Fibroblast of mammary gland (primary cell): ENCODE results near the gene ERCC6L2.

ENCODE experiments used
- DNase-seq: peaks from one replicate; pipeline ENCODE4 v3.0.0-alpha.2; 2010; ENCODE audit warnings: low read depth
- H3K4me3 ChIP-seq: 2 replicates; pipeline ENCODE4 v1.5.1; 2011; ENCODE audit warnings: low read depth, mild to moderate bottlenecking, low read length, moderate library complexity; ENCODE audit not compliant: control insufficient read depth
- TF ChIP-seq, protein P1 (sequence below): conservative IDR thresholded peaks from 2 replicates; pipeline ENCODE4 v1.5.1; 2011; ENCODE audit warnings: low read depth, low read length, inconsistent platforms; ENCODE audit not compliant: control insufficient read depth, insufficient read depth

ERCC6L2 gene

DNA sequence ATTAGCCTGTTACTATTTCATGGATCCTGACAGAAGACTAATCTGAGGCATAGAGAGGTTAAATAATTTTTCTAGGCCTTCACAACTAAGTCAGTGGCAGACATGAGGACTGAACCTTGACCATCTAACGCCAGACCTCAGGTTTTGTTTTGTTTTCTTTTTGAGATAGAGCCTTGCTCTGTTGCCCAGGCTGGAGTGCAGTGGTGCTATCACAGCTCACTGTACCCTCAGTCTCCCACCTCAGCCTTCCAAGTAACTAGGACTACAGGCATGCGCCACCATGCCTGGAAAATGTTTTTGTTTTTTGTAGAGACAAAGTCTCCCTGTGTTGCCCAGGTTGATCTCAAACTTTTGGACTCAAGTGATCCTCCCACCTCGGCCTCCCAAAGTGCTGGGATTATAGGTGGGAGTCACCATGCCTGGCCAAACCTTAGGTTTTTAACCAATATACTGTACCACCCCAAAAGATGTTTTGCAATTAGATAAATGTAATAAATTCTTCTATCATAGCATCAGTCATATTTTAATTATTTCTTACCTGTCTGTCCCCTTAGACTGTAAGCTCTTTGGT, 35.4 kb downstream of the ERCC6L2 start:
- TF ChIP-seq, protein P1, sequence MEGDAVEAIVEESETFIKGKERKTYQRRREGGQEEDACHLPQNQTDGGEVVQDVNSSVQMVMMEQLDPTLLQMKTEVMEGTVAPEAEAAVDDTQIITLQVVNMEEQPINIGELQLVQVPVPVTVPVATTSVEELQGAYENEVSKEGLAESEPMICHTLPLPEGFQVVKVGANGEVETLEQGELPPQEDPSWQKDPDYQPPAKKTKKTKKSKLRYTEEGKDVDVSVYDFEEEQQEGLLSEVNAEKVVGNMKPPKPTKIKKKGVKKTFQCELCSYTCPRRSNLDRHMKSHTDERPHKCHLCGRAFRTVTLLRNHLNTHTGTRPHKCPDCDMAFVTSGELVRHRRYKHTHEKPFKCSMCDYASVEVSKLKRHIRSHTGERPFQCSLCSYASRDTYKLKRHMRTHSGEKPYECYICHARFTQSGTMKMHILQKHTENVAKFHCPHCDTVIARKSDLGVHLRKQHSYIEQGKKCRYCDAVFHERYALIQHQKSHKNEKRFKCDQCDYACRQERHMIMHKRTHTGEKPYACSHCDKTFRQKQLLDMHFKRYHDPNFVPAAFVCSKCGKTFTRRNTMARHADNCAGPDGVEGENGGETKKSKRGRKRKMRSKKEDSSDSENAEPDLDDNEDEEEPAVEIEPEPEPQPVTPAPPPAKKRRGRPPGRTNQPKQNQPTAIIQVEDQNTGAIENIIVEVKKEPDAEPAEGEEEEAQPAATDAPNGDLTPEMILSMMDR: no peak
- no peak overlapping the region for H3K4me3 ChIP-seq
- no peak for DNase-seq

DNA sequence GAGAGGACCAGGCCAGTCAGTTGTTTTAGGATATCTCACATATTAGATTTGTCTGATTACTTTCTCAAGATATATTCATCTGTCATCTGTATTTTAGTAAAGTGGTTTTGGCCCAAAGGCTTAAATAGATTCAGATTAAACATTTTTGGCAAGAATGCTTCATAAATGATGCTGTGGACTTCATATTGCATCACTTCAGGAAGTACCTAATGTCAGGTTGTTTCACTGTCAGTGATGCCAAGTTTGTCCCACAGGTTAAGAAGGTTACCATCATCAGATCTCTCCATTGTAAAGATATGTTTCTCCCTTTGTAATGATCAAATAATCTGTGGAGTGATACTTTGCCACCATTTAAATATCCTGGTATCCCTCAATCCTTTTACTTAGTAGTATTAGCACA, 37.3 kb downstream of the ERCC6L2 start:
- H3K4me3 ChIP-seq: no peak overlapping the region
- no peak for DNase-seq
- TF ChIP-seq, protein P1: no peak

DNA sequence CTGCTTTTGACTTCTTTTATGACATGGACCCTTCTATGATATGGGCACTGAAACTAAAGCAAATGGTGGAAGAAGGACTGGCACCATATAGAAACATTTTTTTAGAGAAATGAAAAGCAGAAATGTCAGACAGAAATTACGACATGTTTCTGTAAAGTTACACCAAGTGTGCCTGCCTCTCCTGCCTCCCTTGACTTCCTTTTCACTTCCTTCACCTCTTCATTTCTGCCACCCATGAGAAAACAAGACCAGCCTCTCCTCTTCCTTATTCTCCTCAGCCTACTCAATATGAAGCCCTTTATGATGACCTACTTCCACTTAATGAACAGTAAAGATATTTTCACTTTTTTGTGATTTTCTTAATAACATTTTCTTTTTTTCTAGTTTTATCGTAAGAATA, 44.5 kb downstream of the ERCC6L2 start:
- H3K4me3 ChIP-seq: no peak overlapping the region
- TF ChIP-seq, protein P1: no peak
- no peak for DNase-seq

DNA sequence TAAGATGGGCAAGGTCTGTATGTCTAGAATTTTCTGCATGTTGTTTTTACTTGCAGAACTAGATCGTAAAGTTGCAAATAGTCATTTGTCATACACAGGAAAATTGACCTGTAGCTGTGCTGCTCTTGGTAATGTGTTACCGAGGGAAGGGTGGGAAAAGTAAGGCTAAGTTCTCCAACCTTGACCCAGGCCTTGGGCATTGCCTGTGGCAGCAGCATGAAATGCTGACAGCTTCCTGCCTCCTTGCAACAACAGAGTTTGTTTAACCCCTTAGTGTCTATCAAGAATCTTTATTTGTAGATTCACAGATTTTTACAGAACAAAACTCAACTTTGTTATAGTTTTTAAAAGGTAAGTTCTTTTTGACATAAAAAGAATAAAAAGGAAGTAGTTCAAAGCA, 48.3 kb downstream of the ERCC6L2 start:
- TF ChIP-seq, protein P1: no peak
- DNase-seq: no peak
- H3K4me3 ChIP-seq: no peak overlapping the region

DNA sequence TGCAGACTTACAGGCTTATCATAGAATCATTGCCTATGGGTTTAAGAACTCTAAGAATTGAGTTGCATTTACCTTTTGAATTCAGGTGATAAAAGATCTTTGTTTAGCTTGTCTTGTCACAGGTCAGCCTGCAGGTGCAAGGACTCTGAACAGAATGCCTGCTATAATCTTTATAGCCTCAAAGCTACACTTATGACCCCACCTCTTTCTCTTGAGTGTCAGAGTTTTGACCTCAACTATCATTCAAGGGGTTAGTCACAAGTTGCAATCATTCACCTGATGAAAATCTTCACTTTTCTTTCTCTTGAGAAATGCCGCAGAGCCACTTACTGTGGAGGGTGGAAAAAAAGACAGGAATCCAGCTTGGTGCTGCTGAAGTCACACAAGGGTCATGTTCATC, 49.5 kb downstream of the ERCC6L2 start:
- no peak overlapping the region for H3K4me3 ChIP-seq
- DNase-seq: no peak
- TF ChIP-seq, protein P1: no peak

DNA sequence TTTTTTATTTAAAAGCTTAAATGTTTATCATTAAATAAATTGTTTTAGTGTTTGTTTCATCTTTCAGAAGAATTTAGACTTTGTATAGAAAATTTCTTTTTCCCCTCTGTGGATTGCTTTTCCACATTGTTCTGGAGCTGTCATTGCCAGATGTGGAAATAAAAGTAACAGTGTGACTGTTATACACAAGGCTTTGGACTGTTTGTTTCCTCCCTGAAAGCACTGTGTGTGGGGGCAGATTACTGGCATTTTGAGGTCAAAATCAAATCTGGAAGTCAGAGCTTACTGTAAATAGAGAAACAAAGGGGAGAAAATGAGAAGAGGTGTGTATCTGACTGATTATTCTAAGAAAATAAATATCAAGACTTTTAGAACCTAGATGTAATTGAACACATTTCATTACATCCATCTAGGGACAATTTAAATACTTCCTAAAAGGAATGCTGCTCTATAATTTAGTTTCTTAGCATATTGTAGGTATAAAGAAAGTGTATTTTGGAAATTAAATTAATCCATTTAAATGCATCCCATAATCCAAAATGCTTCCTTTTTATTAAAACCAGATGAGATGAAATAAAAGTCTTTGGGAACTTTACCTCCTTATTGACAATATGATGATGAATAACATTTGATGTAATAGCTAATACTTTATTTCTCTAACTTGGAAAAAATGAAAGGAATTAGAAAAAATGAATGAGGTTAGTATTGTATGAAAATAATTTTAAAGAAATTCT, 51.9 kb downstream of the ERCC6L2 start:
- no peak overlapping the region for H3K4me3 ChIP-seq
- TF ChIP-seq, protein P1: no peak
- no peak for DNase-seq

DNA sequence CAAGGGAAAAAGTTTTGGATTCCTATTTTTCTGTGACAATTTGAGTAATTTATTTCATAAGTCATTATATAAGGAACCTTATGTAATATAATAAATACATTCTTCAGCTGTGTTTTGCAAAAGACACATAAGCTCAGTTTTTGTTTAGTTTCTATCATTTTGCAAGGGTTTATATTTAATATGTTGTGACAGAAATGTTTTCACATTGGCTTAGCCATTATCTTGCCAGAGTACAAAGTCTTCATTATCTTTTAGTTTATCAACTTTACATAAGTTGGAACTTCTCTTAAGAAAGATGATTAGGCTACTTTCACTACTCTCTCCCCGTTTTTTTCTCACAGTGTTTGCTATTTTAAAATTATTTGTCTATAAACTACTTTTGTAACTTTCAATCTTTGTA, 54.8 kb downstream of the ERCC6L2 start:
- TF ChIP-seq, protein P1: no peak
- no peak for DNase-seq
- H3K4me3 ChIP-seq: no peak overlapping the region
